A673 (cell line): Measurements from ENCODE around the gene EVA1C.

ENCODE experiments used
- CTCF ChIP-seq: fragments of 300-800, 200-600 bp; sonication (generic); conservative IDR thresholded peaks from 2 replicates; pipeline ENCODE4 v1.5.1; 2017; ENCODE audit warnings: low read depth, mild to moderate bottlenecking, antibody characterized with exemption, low read length, moderate library complexity, mixed read lengths
- EZH2 ChIP-seq: fragments of 200-600 bp; sonication (generic); IDR thresholded peaks from 2 replicates; pipeline ENCODE4 v1.6.1; 2017; ENCODE audit warnings: borderline replicate concordance, low read depth, mild to moderate bottlenecking, mixed read lengths, antibody characterized with exemption, low read length; ENCODE audit not compliant: poor library complexity, severe bottlenecking

GRCh38 chr21:32549886-32550285 lies 137.4 kb downstream of the EVA1C start:
- no peak for TF ChIP-seq CTCF
- no peak for TF ChIP-seq EZH2
